Endothelial cell of umbilical vein (primary cell): ENCODE results near the gene FAM185A. TPM values are rescaled to one million over a fixed set of nuclear protein-coding genes. Genes with fewer than 3 reads are reported as not detected.
A peak's percentile ranks its signal among the peaks of the same experiment; 100 is the strongest.
"Not testable (repeated sequence)": the region's sequence is repeated elsewhere in the genome, so short reads cannot be mapped to it uniquely, and the experiment has no call there.

Experiments
- BruUV-seq: library from RNA; stranded (reverse); fragments of 400-500 nt; replicated peaks from 2 replicates; lab custom pipeline; 2021; lab: Mats Ljungman, UMichigan
- CTCF ChIA-PET: fragments of 300-600, 350-600 bp; sonication (Branson Sonifier 250); formaldehyde crosslinking; loops from one replicate; lab custom pipeline; 2021; ENCODE audit warnings: antibody characterized with exemption, inconsistent platforms; lab: Charles Lee
- POLR2A ChIA-PET: fragments of 300-600, 350-600 bp; sonication (Branson Sonifier 250); formaldehyde crosslinking; loops from one replicate; lab custom pipeline; 2021; ENCODE audit warnings: antibody characterized with exemption, inconsistent platforms; lab: Charles Lee
- DNase-seq: peaks from one replicate; pipeline ENCODE4 v3.0.0-alpha.2; 2011; ENCODE audit warnings: low read depth, low spot score
- FAIRE-seq: peaks from 2 replicates; lab custom pipeline; 2011; peaks lifted over from hg19 to GRCh38; lab: Jason Lieb, UNC
- H2AFZ ChIP-seq: 2 replicates; pipeline ENCODE4 v1.6.0; 2012; ENCODE audit warnings: low read depth, low read length, control low read depth, inconsistent platforms
- H3K27ac ChIP-seq: 2 replicates; pipeline ENCODE4 v1.5.1; 2011; ENCODE audit warnings: low read depth, mild to moderate bottlenecking, control low read depth, low read length, moderate library complexity; ENCODE audit not compliant: insufficient read depth
- H3K27me3 ChIP-seq, 2 experiments: 2 replicates each; pipeline versions ENCODE4 v1.6.0 to v1.6.1; 2011; ENCODE audit warnings: low read length in 2 of 2, mixed read lengths in 1 of 2; ENCODE audit not compliant: control insufficient read depth in 2 of 2, insufficient read depth in 2 of 2
- H3K36me3 ChIP-seq, 2 experiments: 2 replicates in 1 of 2; 3 replicates in 1 of 2; pipeline ENCODE4 v1.5.1; 2011; ENCODE audit warnings: low read length in 2 of 2, mild to moderate bottlenecking in 1 of 2, moderate library complexity in 1 of 2; ENCODE audit not compliant: control insufficient read depth in 2 of 2, insufficient read depth in 2 of 2; ENCODE audit errors: extremely low read depth in 1 of 2
- H3K4me1 ChIP-seq: 3 replicates; pipeline ENCODE4 v1.5.1; 2011; ENCODE audit warnings: mild to moderate bottlenecking, low read length; ENCODE audit not compliant: control insufficient read depth, insufficient read depth; ENCODE audit errors: extremely low read depth
- H3K4me2 ChIP-seq: 2 replicates; pipeline ENCODE4 v1.6.1; 2011; ENCODE audit warnings: low read length, control low read depth, mixed read lengths; ENCODE audit not compliant: insufficient read depth
- H3K4me3 ChIP-seq, 3 experiments: fragments of 200-600 bp in 1 of 3; sonication (generic), shearing (Covaris generic) in 1 of 3; replicated peaks in 1 of 3; 2 replicates each; pipeline ENCODE4 v1.5.1; 2011 to 2016; ENCODE audit warnings: control low read depth in 3 of 3, low read length in 3 of 3, mild to moderate bottlenecking in 2 of 3, inconsistent platforms in 1 of 3, low read depth in 1 of 3, moderate library complexity in 1 of 3; ENCODE audit not compliant: insufficient read depth in 1 of 3
- H3K79me2 ChIP-seq: 2 replicates; pipeline ENCODE4 v1.6.0; 2012; ENCODE audit warnings: low read length, inconsistent platforms; ENCODE audit not compliant: control insufficient read depth, insufficient read depth
- H3K9ac ChIP-seq: replicated peaks from 2 replicates; pipeline ENCODE3; 2011; ENCODE audit warnings: low read length, control low read depth; ENCODE audit not compliant: insufficient read depth; ENCODE audit errors: extremely low read depth
- H3K9me1 ChIP-seq: replicated peaks from 3 replicates; pipeline ENCODE4 v1.6.0; 2011; ENCODE audit warnings: mild to moderate bottlenecking, low read length; ENCODE audit not compliant: control insufficient read depth, insufficient read depth; ENCODE audit errors: extremely low read depth
- H3K9me3 ChIP-seq: replicated peaks from 2 replicates; pipeline ENCODE4 v1.5.1; 2012; ENCODE audit warnings: low read length, inconsistent platforms; ENCODE audit not compliant: control insufficient read depth, insufficient read depth
- H4K20me1 ChIP-seq: replicated peaks from 2 replicates; pipeline ENCODE3; 2011; ENCODE audit warnings: mild to moderate bottlenecking, low read length; ENCODE audit not compliant: control insufficient read depth, insufficient read depth; ENCODE audit errors: extremely low read depth
- dilution Hi-C: fragments of 300-500 bp; cut with MboI; formaldehyde crosslinking; loops from one replicate; pipeline ENCODE4 v1.15.0; 2019; ENCODE audit warnings: low sequenced_read_pairs; ENCODE audit not compliant: extremely low pct_ligation_motif_present
- intact Hi-C: fragments of 100-400 bp; cut with micrococcal nuclease; formaldehyde crosslinking; loops from one replicate; pipeline ENCODE4 v1.10.0; 2022
- polyA plus RNA-seq, 4 experiments: library from polyadenylated mRNA; depleted of rRNA in 3 of 4; stranded (reverse) in 3 of 4; unstranded in 1 of 4; fragments of >200 nt; gene quantifications; 2 replicates each; pipeline versions ENCODE4 v1.2.1 to v1.2.3, GENCODE V29; 2011 to 2012; ENCODE audit warnings: missing spikeins in 1 of 4
- total RNA-seq: library from RNA; stranded (reverse); gene quantifications from 2 replicates; pipeline ENCODE4 v1.2.3, GENCODE V29; 2021

The FAM185A gene
- total and polyA plus RNA-seq, 2 donors (not counting 3 experiments of a cell fraction or from before 2014, with no cell fraction given): 5.4 to 7.6 TPM

GRCh38 chr7:102790364-102791100 lies 41.7 kb downstream of the FAM185A start:
- H4K20me1 ChIP-seq, H3K27ac ChIP-seq, H3K9ac ChIP-seq, intact Hi-C loops, H3K9me1 ChIP-seq, DNase-seq, H3K36me3 ChIP-seq, H2AFZ ChIP-seq, CTCF ChIA-PET, H3K27me3 ChIP-seq, POLR2A ChIA-PET, H3K79me2 ChIP-seq, FAIRE-seq, dilution Hi-C loops, H3K4me3 ChIP-seq, H3K9me3 ChIP-seq, BruUV-seq, H3K4me2 ChIP-seq: not testable (repeated sequence)
- H3K4me1 ChIP-seq: peaks cover 11% of the 10 kb centered on the region

- BruUV-seq, H3K27ac ChIP-seq, H3K79me2 ChIP-seq, intact Hi-C loops, H3K36me3 ChIP-seq, H2AFZ ChIP-seq, H3K9ac ChIP-seq, dilution Hi-C loops, H3K4me2 ChIP-seq, H3K9me3 ChIP-seq, H3K9me1 ChIP-seq, POLR2A ChIA-PET, H4K20me1 ChIP-seq, H3K27me3 ChIP-seq, H3K4me3 ChIP-seq, CTCF ChIA-PET: not testable (repeated sequence)
- DNase-seq: peak; percentile 61
- H3K4me1 ChIP-seq: peaks cover 11% of the 10 kb centered on the region
- FAIRE-seq: peak; percentile 73
Measured at GRCh38 chr7:102791367-102791766, 42.6 kb downstream of the FAM185A start.

DNA sequence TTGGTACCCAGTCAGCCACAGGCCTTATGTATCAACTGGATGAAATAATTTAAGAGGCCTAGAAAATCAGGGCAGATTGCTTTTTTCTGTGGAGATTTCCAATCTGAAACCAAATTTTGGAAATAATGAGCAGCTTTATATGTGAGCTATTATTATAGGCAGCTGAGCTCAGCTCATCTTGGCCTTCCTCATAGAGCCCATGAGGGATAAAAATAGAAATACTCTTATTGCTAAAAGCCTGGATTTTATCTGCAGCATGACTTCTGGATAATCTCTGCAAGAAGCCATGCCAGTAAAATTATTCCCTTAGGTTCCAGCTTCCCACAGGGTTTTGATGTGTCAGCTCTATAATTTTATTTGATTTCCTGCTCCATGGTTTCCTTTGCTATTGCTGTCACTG lies 43.0 kb downstream of the FAM185A start:
- peaks cover 11% of the 10 kb centered on the region for H3K4me1 ChIP-seq
- H3K4me3 ChIP-seq, POLR2A ChIA-PET, H3K9me3 ChIP-seq, H2AFZ ChIP-seq, dilution Hi-C loops, H3K36me3 ChIP-seq, FAIRE-seq, H3K9me1 ChIP-seq, H3K79me2 ChIP-seq, H4K20me1 ChIP-seq, H3K27ac ChIP-seq, H3K4me2 ChIP-seq, H3K27me3 ChIP-seq, H3K9ac ChIP-seq, CTCF ChIA-PET, intact Hi-C loops, DNase-seq: not testable (repeated sequence)
- TSS peak; percentile 62 for BruUV-seq
